ENCODE measurements around the gene IGFBP7. TPM values are rescaled to one million over a fixed set of nuclear protein-coding genes. Genes with fewer than 3 reads are reported as not detected.

IGFBP7 gene
- total and polyA plus RNA-seq, 2 of the 8 experiments (the other 6 are each of a cell fraction or from before 2014, with no cell fraction given) = 0.17 to 0.48 TPM

GRCh38 chr4:57103051-57103450 lies 7.1 kb downstream of the IGFBP7 start (continued):
- TF ChIP-seq, protein P1, sequence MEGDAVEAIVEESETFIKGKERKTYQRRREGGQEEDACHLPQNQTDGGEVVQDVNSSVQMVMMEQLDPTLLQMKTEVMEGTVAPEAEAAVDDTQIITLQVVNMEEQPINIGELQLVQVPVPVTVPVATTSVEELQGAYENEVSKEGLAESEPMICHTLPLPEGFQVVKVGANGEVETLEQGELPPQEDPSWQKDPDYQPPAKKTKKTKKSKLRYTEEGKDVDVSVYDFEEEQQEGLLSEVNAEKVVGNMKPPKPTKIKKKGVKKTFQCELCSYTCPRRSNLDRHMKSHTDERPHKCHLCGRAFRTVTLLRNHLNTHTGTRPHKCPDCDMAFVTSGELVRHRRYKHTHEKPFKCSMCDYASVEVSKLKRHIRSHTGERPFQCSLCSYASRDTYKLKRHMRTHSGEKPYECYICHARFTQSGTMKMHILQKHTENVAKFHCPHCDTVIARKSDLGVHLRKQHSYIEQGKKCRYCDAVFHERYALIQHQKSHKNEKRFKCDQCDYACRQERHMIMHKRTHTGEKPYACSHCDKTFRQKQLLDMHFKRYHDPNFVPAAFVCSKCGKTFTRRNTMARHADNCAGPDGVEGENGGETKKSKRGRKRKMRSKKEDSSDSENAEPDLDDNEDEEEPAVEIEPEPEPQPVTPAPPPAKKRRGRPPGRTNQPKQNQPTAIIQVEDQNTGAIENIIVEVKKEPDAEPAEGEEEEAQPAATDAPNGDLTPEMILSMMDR (IDR thresholded peaks at IDR 0.05; ENCODE audit: control extremely low read depth in 1 of 3, insufficient read depth in 1 of 3, low read depth in 1 of 3, low read length in 3 of 3) = no peak
- TF ChIP-seq EP300 (IDR thresholded peaks at IDR 0.05; ENCODE audit: borderline replicate concordance in 1 of 2, low read depth in 2 of 2, low read length in 2 of 2) (no peak), CBX8 (IDR thresholded peaks at IDR 0.05; ENCODE audit: borderline replicate concordance, low read depth, low read length) (no peak), RFX5 (IDR thresholded peaks at IDR 0.05; ENCODE audit: borderline replicate concordance, low read depth, low read length) (no peak), PHF8 (conservative IDR thresholded peaks at IDR 0.05; ENCODE audit: low read depth, low read length) (no peak), RAD21 (IDR thresholded peaks at IDR 0.05 in 1 of 2, conservative IDR thresholded peaks at IDR 0.05 in 1 of 2; ENCODE audit: low read depth in 2 of 2, low read length in 2 of 2) (no peak), JUND (IDR thresholded peaks at IDR 0.05; ENCODE audit: low read length) (no peak)
